Upper lobe of left lung (tissue), 4 donors: ENCODE measurements around the gene BHLHA9.

Experiments
- EP300 ChIP-seq, 4 donors: sonication (generic); formaldehyde crosslinking; IDR thresholded peaks; one replicate each; pipeline ENCODE4 v1.5.1; 2017; ENCODE audit warnings: antibody characterized with exemption in 4 of 4, control low read depth in 2 of 4
- POLR2A ChIP-seq, 4 donors: fragments of 450-650 bp; IDR thresholded peaks; one replicate each; pipeline ENCODE4 v1.5.1; 2016 to 2017; ENCODE audit warnings: antibody characterized with exemption in 4 of 4, mild to moderate bottlenecking in 2 of 4
- TF ChIP-seq, protein P1 (sequence below), 6 experiments: fragments of 450-650 bp in 4 of 6; fragments of 200-600 bp in 2 of 6; sonication (generic) in 2 of 6; IDR thresholded peaks; one replicate each; pipeline ENCODE4 v1.5.1; 2016 to 2019; ENCODE audit warnings: antibody characterized with exemption in 6 of 6

DNA sequence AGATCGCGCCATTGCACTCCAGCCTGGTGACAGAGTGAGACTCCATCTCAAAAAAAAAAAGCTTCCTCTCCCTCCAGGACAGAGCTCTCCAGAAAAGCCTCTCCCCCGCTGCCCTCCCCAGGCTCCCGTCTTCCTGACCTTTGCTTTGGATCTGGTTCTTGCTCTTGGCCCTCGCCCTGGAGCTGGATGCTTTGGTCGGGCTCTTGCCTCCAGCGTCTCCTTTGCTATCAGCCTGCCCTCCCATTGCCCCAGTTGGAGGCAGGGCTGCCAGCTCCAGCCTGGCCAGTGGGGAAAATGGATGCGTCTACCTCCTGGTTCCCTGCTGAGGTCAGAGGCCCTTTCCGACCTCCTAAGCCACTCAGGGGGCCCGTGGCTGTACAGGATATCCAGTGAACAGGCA is 45.2 kb downstream of the BHLHA9 start:
- TF ChIP-seq POLR2A (IDR thresholded peaks at IDR 0.05) (no peak), EP300 (IDR thresholded peaks at IDR 0.05) (no peak)
- TF ChIP-seq, protein P1, sequence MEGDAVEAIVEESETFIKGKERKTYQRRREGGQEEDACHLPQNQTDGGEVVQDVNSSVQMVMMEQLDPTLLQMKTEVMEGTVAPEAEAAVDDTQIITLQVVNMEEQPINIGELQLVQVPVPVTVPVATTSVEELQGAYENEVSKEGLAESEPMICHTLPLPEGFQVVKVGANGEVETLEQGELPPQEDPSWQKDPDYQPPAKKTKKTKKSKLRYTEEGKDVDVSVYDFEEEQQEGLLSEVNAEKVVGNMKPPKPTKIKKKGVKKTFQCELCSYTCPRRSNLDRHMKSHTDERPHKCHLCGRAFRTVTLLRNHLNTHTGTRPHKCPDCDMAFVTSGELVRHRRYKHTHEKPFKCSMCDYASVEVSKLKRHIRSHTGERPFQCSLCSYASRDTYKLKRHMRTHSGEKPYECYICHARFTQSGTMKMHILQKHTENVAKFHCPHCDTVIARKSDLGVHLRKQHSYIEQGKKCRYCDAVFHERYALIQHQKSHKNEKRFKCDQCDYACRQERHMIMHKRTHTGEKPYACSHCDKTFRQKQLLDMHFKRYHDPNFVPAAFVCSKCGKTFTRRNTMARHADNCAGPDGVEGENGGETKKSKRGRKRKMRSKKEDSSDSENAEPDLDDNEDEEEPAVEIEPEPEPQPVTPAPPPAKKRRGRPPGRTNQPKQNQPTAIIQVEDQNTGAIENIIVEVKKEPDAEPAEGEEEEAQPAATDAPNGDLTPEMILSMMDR (IDR thresholded peaks at IDR 0.05) = no peak
